HepG2 (cell line): ENCODE measurements around the gene WDR91. TPM values are rescaled to one million over a fixed set of nuclear protein-coding genes. Genes with fewer than 3 reads are reported as not detected.
A peak's percentile ranks its signal among the peaks of the same experiment; 100 is the strongest.

Source experiments
- CC2D1A ChIP-seq: sonication (generic); formaldehyde crosslinking; IDR thresholded peaks from 2 replicates; pipeline ENCODE4 v1.8.1; 2023; ENCODE audit warnings: mild to moderate bottlenecking, missing genetic modification reagents
- EEA1 ChIP-seq: sonication (generic); formaldehyde crosslinking; IDR thresholded peaks from 2 replicates; pipeline ENCODE4 v1.5.1; 2020; ENCODE audit warnings: mild to moderate bottlenecking, missing genetic modification reagents, borderline replicate concordance
- GABPB1 ChIP-seq: IDR thresholded peaks from 2 replicates; pipeline ENCODE4 v1.6.1; 2016; ENCODE audit warnings: mild to moderate bottlenecking, missing genetic modification reagents, moderate library complexity, missing compliant biosample characterization
- KDM6A ChIP-seq: IDR thresholded peaks from 2 replicates; pipeline ENCODE4 v1.6.1; 2016; ENCODE audit warnings: low read depth
- KLF9 ChIP-seq: IDR thresholded peaks from 2 replicates; pipeline ENCODE4 v1.6.1; 2016; ENCODE audit warnings: low read depth
- RARG ChIP-seq: sonication (generic); formaldehyde crosslinking; IDR thresholded peaks from 2 replicates; pipeline ENCODE4 v1.4.0; 2020; ENCODE audit warnings: low read depth, mild to moderate bottlenecking, missing genetic modification reagents
- SIN3A ChIP-seq: IDR thresholded peaks from 2 replicates; pipeline ENCODE4 v1.6.1; 2011; ENCODE audit warnings: low read depth, mild to moderate bottlenecking, control low read depth, low read length, borderline replicate concordance
- ZKSCAN5 ChIP-seq: sonication (generic); formaldehyde crosslinking; IDR thresholded peaks from 2 replicates; pipeline ENCODE4 v1.5.1; 2020; ENCODE audit warnings: mild to moderate bottlenecking, missing genetic modification reagents
- ZNF180 ChIP-seq: sonication (generic); formaldehyde crosslinking; IDR thresholded peaks from 2 replicates; pipeline ENCODE4 v1.4.0; 2020; ENCODE audit warnings: low read depth, missing genetic modification reagents, borderline replicate concordance
- ZNF224 ChIP-seq: sonication (generic); formaldehyde crosslinking; IDR thresholded peaks from 2 replicates; pipeline ENCODE4 v1.5.0; 2020; ENCODE audit warnings: mild to moderate bottlenecking, missing genetic modification reagents
- ZNF24 ChIP-seq: fragments of 450-650 bp; IDR thresholded peaks from 2 replicates; pipeline ENCODE4 v1.6.1; 2017; ENCODE audit warnings: antibody characterized with exemption, mild to moderate bottlenecking
- polyA plus RNA-seq, 8 experiments: library from polyadenylated mRNA; depleted of rRNA in 3 of 8; stranded (reverse) in 7 of 8; unstranded in 1 of 8; fragments of >200 nt; fragmentation: Illumina TruSeq in 4 of 8; extraction: Trizol in 4 of 8; gene quantifications; 2 replicates each; pipeline versions ENCODE4 v1.2.1 to v1.2.3, GENCODE V29; 2011 to 2016; ENCODE audit warnings: low read depth in 4 of 8, missing spikeins in 1 of 8, mixed read lengths in 1 of 8; ENCODE audit not compliant: insufficient read depth in 1 of 8
- total RNA-seq, 5 experiments: library from RNA; depleted of rRNA; stranded (reverse); fragments of >200 nt; fragmentation: Illumina TruSeq; extraction: Trizol; gene quantifications; 2 replicates each; pipeline ENCODE4 v1.2.3, GENCODE V29; 2016; ENCODE audit warnings: low read depth in 1 of 5
- TF ChIP-seq, protein P1 (sequence below): sonication (generic); formaldehyde crosslinking; conservative IDR thresholded peaks from 2 replicates; pipeline ENCODE4 v1.8.1; 2023; ENCODE audit warnings: missing genetic modification reagents
- TF ChIP-seq, protein P2 (sequence below): IDR thresholded peaks from 2 replicates; pipeline ENCODE4 v1.6.1; 2018; ENCODE audit warnings: missing genetic modification reagents
- TF ChIP-seq, protein P3 (sequence below), 2 experiments: sonication (generic) in 1 of 2; formaldehyde crosslinking in 1 of 2; IDR thresholded peaks; 2 replicates each; pipeline versions ENCODE4 v1.5.1 to v1.6.1; 2011 to 2020; ENCODE audit warnings: borderline replicate concordance in 1 of 2, low read depth in 1 of 2, low read length in 1 of 2, mild to moderate bottlenecking in 1 of 2, missing genetic modification reagents in 1 of 2, moderate library complexity in 1 of 2
- TF ChIP-seq, protein P4 (sequence below): sonication (generic); formaldehyde crosslinking; IDR thresholded peaks from 2 replicates; pipeline ENCODE4 v1.4.0; 2020; ENCODE audit warnings: missing genetic modification reagents

The WDR91 gene
- total and polyA plus RNA-seq, 2 of the 13 experiments (the other 11 are each of a cell fraction or from before 2014, with no cell fraction given), result 11.6 to 12.1 TPM

DNA sequence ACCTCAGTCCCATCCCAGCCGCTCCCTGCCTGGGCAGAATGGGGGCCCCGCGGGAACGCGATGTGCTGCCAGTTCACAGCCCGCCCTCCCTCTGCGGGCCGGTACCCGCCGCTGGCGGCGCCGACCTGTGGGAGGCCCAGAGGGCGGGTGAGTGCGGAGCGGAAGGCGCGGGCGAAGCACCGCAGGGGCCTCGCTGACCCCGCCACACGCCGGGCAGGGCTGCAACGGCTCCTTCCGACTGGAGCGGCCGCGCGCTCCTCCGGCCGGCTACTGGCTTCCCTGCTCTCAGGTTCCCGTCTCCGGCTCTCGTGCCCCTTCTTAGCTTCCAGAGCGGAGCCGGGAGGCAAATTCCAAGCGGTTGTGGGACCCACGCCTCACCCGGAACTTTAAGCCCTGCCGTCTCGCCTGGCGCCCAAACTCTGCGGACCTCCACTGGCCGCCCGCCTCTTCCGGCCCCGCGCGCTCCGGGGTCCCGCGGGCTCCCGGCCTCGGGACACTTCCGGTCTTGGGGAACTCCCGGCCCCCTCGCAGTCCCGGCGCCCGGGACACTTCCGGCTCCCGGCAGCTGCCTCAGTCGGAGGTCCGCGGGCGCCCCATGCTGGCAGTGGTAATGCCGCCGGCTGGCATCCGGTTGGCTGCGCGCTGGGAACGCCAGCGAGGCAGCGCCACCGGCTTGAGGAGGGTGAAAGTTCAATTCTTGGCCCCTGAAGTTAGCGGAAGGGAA lies 40.9 kb downstream of the WDR91 start, which contains the start of gene CYREN (continued):
- no peak for TF ChIP-seq ZNF24
- TF ChIP-seq, protein P1, sequence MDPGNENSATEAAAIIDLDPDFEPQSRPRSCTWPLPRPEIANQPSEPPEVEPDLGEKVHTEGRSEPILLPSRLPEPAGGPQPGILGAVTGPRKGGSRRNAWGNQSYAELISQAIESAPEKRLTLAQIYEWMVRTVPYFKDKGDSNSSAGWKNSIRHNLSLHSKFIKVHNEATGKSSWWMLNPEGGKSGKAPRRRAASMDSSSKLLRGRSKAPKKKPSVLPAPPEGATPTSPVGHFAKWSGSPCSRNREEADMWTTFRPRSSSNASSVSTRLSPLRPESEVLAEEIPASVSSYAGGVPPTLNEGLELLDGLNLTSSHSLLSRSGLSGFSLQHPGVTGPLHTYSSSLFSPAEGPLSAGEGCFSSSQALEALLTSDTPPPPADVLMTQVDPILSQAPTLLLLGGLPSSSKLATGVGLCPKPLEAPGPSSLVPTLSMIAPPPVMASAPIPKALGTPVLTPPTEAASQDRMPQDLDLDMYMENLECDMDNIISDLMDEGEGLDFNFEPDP, result peak; percentile 93; the same call in 1 of the 2 replicates
- no peak for TF ChIP-seq CC2D1A (CRISPR knock-in tag)
- TF ChIP-seq EEA1 (CRISPR knock-in tag), result no peak
- TF ChIP-seq KDM6A (CRISPR knock-in tag), result no peak
- TF ChIP-seq, protein P2, sequence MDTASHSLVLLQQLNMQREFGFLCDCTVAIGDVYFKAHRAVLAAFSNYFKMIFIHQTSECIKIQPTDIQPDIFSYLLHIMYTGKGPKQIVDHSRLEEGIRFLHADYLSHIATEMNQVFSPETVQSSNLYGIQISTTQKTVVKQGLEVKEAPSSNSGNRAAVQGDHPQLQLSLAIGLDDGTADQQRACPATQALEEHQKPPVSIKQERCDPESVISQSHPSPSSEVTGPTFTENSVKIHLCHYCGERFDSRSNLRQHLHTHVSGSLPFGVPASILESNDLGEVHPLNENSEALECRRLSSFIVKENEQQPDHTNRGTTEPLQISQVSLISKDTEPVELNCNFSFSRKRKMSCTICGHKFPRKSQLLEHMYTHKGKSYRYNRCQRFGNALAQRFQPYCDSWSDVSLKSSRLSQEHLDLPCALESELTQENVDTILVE (CRISPR knock-in tag), result peak; percentile 98
- peak; percentile 99 for TF ChIP-seq GABPB1 (CRISPR knock-in tag)
- TF ChIP-seq ZKSCAN5 (CRISPR knock-in tag), result no peak
- TF ChIP-seq ZNF224 (CRISPR knock-in tag), result peak; percentile 21; the same call in 1 of the 2 replicates
- no peak for TF ChIP-seq ZNF180 (CRISPR knock-in tag)
- TF ChIP-seq, protein P3, sequence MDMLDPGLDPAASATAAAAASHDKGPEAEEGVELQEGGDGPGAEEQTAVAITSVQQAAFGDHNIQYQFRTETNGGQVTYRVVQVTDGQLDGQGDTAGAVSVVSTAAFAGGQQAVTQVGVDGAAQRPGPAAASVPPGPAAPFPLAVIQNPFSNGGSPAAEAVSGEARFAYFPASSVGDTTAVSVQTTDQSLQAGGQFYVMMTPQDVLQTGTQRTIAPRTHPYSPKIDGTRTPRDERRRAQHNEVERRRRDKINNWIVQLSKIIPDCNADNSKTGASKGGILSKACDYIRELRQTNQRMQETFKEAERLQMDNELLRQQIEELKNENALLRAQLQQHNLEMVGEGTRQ (IDR thresholded peaks at IDR 0.05; ENCODE audit: low read depth, low read length), result no peak
- TF ChIP-seq, protein P3 (CRISPR knock-in tag; IDR thresholded peaks at IDR 0.05; ENCODE audit: borderline replicate concordance), result no peak; the same call in 1 of the 2 replicates
- TF ChIP-seq SIN3A, result peak; percentile 63; the same call in 1 of the 2 replicates
- TF ChIP-seq, protein P4, sequence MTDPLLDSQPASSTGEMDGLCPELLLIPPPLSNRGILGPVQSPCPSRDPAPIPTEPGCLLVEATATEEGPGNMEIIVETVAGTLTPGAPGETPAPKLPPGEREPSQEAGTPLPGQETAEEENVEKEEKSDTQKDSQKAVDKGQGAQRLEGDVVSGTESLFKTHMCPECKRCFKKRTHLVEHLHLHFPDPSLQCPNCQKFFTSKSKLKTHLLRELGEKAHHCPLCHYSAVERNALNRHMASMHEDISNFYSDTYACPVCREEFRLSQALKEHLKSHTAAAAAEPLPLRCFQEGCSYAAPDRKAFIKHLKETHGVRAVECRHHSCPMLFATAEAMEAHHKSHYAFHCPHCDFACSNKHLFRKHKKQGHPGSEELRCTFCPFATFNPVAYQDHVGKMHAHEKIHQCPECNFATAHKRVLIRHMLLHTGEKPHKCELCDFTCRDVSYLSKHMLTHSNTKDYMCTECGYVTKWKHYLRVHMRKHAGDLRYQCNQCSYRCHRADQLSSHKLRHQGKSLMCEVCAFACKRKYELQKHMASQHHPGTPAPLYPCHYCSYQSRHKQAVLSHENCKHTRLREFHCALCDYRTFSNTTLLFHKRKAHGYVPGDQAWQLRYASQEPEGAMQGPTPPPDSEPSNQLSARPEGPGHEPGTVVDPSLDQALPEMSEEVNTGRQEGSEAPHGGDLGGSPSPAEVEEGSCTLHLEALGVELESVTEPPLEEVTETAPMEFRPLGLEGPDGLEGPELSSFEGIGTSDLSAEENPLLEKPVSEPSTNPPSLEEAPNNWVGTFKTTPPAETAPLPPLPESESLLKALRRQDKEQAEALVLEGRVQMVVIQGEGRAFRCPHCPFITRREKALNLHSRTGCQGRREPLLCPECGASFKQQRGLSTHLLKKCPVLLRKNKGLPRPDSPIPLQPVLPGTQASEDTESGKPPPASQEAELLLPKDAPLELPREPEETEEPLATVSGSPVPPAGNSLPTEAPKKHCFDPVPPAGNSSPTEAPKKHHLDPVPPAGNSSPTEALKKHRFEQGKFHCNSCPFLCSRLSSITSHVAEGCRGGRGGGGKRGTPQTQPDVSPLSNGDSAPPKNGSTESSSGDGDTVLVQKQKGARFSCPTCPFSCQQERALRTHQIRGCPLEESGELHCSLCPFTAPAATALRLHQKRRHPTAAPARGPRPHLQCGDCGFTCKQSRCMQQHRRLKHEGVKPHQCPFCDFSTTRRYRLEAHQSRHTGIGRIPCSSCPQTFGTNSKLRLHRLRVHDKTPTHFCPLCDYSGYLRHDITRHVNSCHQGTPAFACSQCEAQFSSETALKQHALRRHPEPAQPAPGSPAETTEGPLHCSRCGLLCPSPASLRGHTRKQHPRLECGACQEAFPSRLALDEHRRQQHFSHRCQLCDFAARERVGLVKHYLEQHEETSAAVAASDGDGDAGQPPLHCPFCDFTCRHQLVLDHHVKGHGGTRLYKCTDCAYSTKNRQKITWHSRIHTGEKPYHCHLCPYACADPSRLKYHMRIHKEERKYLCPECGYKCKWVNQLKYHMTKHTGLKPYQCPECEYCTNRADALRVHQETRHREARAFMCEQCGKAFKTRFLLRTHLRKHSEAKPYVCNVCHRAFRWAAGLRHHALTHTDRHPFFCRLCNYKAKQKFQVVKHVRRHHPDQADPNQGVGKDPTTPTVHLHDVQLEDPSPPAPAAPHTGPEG (CRISPR knock-in tag), result peak; percentile 90; the same call in 1 of the 2 replicates
- TF ChIP-seq RARG (CRISPR knock-in tag), result no peak
- no peak for TF ChIP-seq KLF9 (CRISPR knock-in tag)
